T-cell (primary cell): ENCODE results near the gene ULK1. TPM values are rescaled to one million over a fixed set of nuclear protein-coding genes. Genes with fewer than 3 reads are reported as not detected.
A peak's percentile ranks its signal among the peaks of the same experiment; 100 is the strongest.

Source experiments
- ATAC-seq, 4 experiments: fragments of 200-7000 bp in 3 of 4; fragments of 150-1000 bp in 1 of 4; cut with Tn5 transposase; replicated peaks in 1 of 4; 1 replicate in 3 of 4; 2 replicates in 1 of 4; pipeline ENCODE4 v1.10.0; 2021; ENCODE audit warnings: moderate library complexity in 3 of 4, mild to moderate bottlenecking in 2 of 4, moderate number of reproducible peaks in 1 of 4
- CTCF ChIA-PET, 2 donors: fragments of 300-600 bp; sonication (Branson Sonifier 250); formaldehyde crosslinking; loops; one replicate each; lab custom pipeline; 2022; ENCODE audit warnings: antibody characterized with exemption in 2 of 2; lab: Charles Lee
- POLR2A ChIA-PET, 2 donors: fragments of 300-600 bp; sonication (Branson Sonifier 250); formaldehyde crosslinking; loops; one replicate each; lab custom pipeline; 2022; ENCODE audit warnings: antibody characterized with exemption in 2 of 2; lab: Charles Lee
- DNase-seq, 35 experiments: peaks; one replicate each; pipeline versions ENCODE4 v3.0.0 to v3.0.0-alpha.2; 2013 to 2023
- H3K27ac ChIP-seq: one replicate; pipeline ENCODE4 v1.5.1; 2013; ENCODE audit warnings: low read length
- H3K27me3 ChIP-seq, 2 experiments: replicated peaks in 1 of 2; 1 replicate in 1 of 2; 2 replicates in 1 of 2; pipeline versions ENCODE4 v1.6.1 to v1.7.0; 2013; ENCODE audit warnings: low read length in 1 of 2, mixed read lengths in 1 of 2; ENCODE audit not compliant: control insufficient read depth in 2 of 2, insufficient read depth in 2 of 2; ENCODE audit errors: extremely low read depth in 1 of 2
- H3K36me3 ChIP-seq, 2 donors: 1 replicate in 1 of 2; 2 replicates in 1 of 2; pipeline versions ENCODE4 v1.6.1 to v1.7.0; 2013; ENCODE audit warnings: low read length in 1 of 2; ENCODE audit not compliant: control insufficient read depth in 2 of 2, insufficient read depth in 1 of 2; ENCODE audit errors: extremely low read depth in 1 of 2
- H3K4me1 ChIP-seq, 2 experiments: 1 replicate in 1 of 2; 2 replicates in 1 of 2; pipeline versions ENCODE4 v1.6.1 to v1.7.0; 2013; ENCODE audit warnings: low read length in 2 of 2, mixed read lengths in 1 of 2; ENCODE audit not compliant: insufficient read depth in 2 of 2, control insufficient read depth in 1 of 2; ENCODE audit errors: extremely low read depth in 1 of 2
- H3K4me3 ChIP-seq, 2 donors: 1 replicate in 1 of 2; 2 replicates in 1 of 2; pipeline versions ENCODE4 v1.5.1 to v1.7.0; 2013; ENCODE audit warnings: mild to moderate bottlenecking in 2 of 2, low read length in 1 of 2, moderate library complexity in 1 of 2; ENCODE audit not compliant: control insufficient read depth in 1 of 2; ENCODE audit errors: extremely low read depth in 1 of 2
- H3K9me3 ChIP-seq: 2 replicates; pipeline ENCODE4 v1.7.0; 2013
- H3K27ac Mint-ChIP-seq, 2 donors: one replicate each; pipeline ENCODE4 v1.8.0; 2020 to 2021; ENCODE audit warnings: mild to moderate bottlenecking in 2 of 2, mixed read lengths in 2 of 2
- H3K27me3 Mint-ChIP-seq, 2 donors: one replicate each; pipeline ENCODE4 v1.8.0; 2021 to 2022; ENCODE audit warnings: mixed read lengths in 2 of 2
- H3K36me3 Mint-ChIP-seq: one replicate; pipeline ENCODE4 v1.8.0; 2021; ENCODE audit warnings: mixed read lengths
- H3K4me1 Mint-ChIP-seq, 3 donors: one replicate each; pipeline ENCODE4 v1.8.0; 2020 to 2022; ENCODE audit warnings: mixed read lengths in 3 of 3, mild to moderate bottlenecking in 1 of 3
- H3K4me3 Mint-ChIP-seq, 3 donors: one replicate each; pipeline ENCODE4 v1.8.0; 2020 to 2022; ENCODE audit warnings: mild to moderate bottlenecking in 3 of 3, mixed read lengths in 3 of 3, moderate library complexity in 3 of 3
- H3K9me3 Mint-ChIP-seq, 3 donors: one replicate each; pipeline ENCODE4 v1.8.0; 2020 to 2022; ENCODE audit warnings: mixed read lengths in 3 of 3
- WGBS: methylation state at CpG from one replicate; pipeline ENCODE4 v1.1.5; 2013; ENCODE audit warnings: missing lambda C conversion rate; ENCODE audit not compliant: insufficient coverage; 5-methylcytosine and 5-hydroxymethylcytosine counted together
- total RNA-seq, 35 experiments: library from RNA in 6 of 35; stranded (reverse) in 6 of 35; fragments of 120-200 nt in 1 of 35; gene quantifications; one replicate each; pipeline versions ENCODE4 v1.2.1 to v1.2.4 and lab custom pipeline; 2013 to 2026

Gene ULK1
- total RNA-seq, 5 donors from 2014 or later (not counting 1 experiment from before 2014, with no cell fraction given), result 53.3 to 89.6 (median 57.8) TPM

DNA sequence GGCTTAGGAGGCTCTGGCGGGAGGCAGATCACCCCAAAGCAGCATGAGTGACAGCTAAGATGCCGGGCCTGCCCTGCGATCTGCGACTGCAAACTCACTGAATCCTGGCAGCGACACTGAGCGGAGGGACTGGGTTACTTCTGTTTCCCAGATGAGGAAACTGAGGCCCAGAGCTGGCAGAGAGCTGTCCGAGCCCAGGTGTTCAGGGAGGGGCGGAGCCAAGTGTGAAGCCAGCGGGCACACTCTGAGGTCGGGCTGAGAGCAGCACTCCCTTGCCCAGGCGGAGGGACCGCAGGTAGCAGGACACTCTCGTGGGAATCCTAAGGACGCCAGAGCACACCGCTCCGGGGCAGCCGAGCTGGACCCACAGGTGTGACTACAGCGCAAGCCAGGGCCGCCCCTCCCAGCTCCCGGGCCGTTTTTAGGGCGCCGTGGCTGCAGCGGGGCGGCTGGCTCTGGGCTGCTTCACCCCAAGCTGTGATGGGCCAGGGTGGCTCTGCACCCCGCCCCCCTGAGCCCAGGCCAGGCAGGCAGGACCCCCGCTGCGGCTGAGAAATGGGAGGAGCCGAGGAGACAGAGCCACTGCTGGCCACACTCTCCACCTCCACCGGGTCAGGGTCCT lies 38.8 kb upstream of the ULK1 start:
- 70% methylated on average over 29 of the region's 30 CpGs for WGBS
- Mint-ChIP-seq H3K4me1 (peaks cover 2 to 11% (median 6%) of the 10 kb centered on the region in 3 donors), H3K9me3 (no peaks in the 10 kb centered on the region), H3K4me3 (no peak overlapping the region), H3K27me3 (peaks cover 5 to 14% of the 10 kb centered on the region in 2 donors), H3K27ac (no peak overlapping the region), H3K36me3 (no peaks in the 10 kb centered on the region)
- Histone ChIP-seq H3K36me3 (no peaks in the 10 kb centered on the region), H3K4me1 (peaks cover 0 to 4% of the 10 kb centered on the region in 2 experiments), H3K27me3 (peaks cover 0 to 38% of the 10 kb centered on the region in 2 experiments), H3K27ac (no peak overlapping the region), H3K9me3 (no peaks in the 10 kb centered on the region), H3K4me3 (no peak overlapping the region)
- POLR2A ChIA-PET, result no interaction called here
- CTCF ChIA-PET, result no interaction called here
- DNase-seq (no peak), ATAC-seq (no peak)

DNA sequence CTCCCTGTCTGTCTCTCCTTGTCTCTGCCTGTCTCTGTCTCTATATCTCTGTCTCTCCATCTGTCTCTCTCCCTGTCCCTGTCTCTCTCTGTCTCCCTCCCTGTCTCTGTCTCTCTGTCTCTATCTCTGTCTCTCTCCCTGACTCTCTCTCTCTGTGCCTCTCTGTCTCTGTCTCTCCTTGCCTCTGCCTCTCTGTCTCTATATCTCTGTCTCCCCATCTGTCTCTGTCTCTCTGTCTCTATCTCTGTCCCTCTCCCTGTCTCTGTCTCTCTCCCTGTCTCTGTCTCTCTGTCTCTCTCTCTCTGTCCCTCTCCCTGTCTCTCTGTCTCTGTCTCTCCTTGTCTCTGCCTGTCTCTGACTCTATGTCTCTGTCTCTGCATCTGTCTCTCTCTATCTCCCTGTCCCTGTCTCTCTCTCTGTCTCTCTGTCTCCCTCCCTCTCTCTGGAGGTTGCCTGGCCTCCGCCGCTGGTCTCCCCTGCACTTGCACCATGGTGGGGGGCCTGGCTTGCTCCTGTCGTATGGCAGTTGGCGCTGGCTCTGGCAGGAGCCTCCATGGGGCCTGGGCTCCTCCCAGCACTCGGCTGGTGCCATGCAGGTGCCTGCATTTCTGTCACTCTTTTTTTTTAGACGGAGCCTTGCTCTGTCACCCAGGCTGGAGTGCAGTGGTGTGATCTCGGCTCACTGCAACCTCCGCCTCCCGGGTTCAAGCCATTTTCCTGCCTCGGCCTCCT lies 37.9 kb upstream of the ULK1 start:
- no peaks in the 10 kb centered on the region for H3K9me3 ChIP-seq
- 99% methylated on average over 9 of the region's 10 CpGs for WGBS
- H3K27ac Mint-ChIP-seq, result no peak overlapping the region
- peaks cover 6 to 17% (median 12%) of the 10 kb centered on the region in 3 donors for H3K4me1 Mint-ChIP-seq
- ATAC-seq, result no peak
- peaks cover 0 to 39% of the 10 kb centered on the region in 2 experiments for H3K27me3 ChIP-seq
- H3K4me3 ChIP-seq, result no peak overlapping the region
- peaks cover 0 to 13% of the 10 kb centered on the region in 2 experiments for H3K4me1 ChIP-seq
- H3K9me3 Mint-ChIP-seq, result no peaks in the 10 kb centered on the region
- no peaks in the 10 kb centered on the region for H3K36me3 Mint-ChIP-seq
- H3K4me3 Mint-ChIP-seq, result no peak overlapping the region
- H3K27me3 Mint-ChIP-seq, result peaks cover 5 to 14% of the 10 kb centered on the region in 2 donors
- DNase-seq, result no peak
- no peak overlapping the region for H3K27ac ChIP-seq
- POLR2A ChIA-PET, result no interaction called here
- CTCF ChIA-PET, result no interaction called here
- no peaks in the 10 kb centered on the region for H3K36me3 ChIP-seq

DNA sequence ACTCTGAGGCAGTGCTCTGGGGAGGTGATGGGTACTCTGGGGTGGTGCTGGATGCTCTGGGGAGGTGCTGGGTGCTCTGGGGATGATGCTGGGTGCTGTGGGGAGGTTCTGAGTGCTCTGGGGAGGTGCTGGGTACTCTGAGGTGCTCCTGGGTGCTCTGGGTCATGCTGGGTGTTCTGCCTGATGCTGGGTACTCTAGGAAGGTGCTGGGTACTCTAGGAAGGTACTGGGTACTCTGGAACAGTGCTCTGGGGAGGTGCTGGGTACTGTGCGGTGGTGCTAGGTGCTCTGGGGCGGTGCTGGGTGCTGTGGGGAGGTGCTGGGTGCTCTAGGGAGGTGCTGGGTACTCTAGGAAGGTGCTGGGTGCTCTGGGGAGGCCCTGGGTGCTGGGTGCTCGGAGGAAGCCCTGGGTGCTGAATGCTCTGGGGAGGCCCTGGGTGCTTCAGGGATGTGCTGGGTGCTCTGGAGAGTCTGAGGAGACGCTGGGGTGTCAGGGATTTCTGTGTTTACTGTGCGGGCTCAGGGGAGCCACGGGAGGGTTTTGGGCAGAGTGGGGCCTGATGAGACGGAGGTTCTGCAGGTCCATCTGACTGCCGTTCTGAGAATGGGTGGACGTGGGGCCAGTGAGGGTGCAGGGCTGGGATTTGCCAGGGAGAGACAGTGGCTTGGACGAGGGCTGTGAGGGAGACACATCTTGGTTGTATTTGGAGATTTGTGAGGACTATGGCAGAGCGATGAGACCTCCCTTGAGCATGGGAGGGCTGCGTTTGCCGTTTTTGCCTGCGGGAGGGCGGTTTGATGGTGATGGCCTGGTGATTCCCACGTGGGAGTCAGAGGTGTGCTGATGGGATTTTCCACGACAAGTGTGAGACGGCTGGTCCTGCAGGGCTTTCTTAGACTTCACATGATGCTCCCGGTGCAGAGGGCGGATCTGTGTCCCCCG lies 36.2 kb upstream of the ULK1 start:
- no peaks in the 10 kb centered on the region for H3K36me3 Mint-ChIP-seq
- peaks cover 0 to 15% of the 10 kb centered on the region in 2 experiments for H3K4me1 ChIP-seq
- H3K4me3 ChIP-seq, result no peak overlapping the region
- DNase-seq, result no peak
- 84% methylated on average over 21 of the region's 21 CpGs for WGBS
- POLR2A ChIA-PET, result no interaction called here
- H3K27ac Mint-ChIP-seq, result no peak overlapping the region
- CTCF ChIA-PET, result no interaction called here
- no peak overlapping the region for H3K4me3 Mint-ChIP-seq
- H3K36me3 ChIP-seq, result no peaks in the 10 kb centered on the region
- H3K27me3 Mint-ChIP-seq, result peaks cover 5 to 14% of the 10 kb centered on the region in 2 donors
- peaks cover 0 to 38% of the 10 kb centered on the region in 2 experiments for H3K27me3 ChIP-seq
- H3K27ac ChIP-seq, result no peak overlapping the region
- peaks cover 6 to 17% (median 10%) of the 10 kb centered on the region in 3 donors for H3K4me1 Mint-ChIP-seq
- no peaks in the 10 kb centered on the region for H3K9me3 ChIP-seq
- no peak for ATAC-seq
- H3K9me3 Mint-ChIP-seq, result no peaks in the 10 kb centered on the region

DNA sequence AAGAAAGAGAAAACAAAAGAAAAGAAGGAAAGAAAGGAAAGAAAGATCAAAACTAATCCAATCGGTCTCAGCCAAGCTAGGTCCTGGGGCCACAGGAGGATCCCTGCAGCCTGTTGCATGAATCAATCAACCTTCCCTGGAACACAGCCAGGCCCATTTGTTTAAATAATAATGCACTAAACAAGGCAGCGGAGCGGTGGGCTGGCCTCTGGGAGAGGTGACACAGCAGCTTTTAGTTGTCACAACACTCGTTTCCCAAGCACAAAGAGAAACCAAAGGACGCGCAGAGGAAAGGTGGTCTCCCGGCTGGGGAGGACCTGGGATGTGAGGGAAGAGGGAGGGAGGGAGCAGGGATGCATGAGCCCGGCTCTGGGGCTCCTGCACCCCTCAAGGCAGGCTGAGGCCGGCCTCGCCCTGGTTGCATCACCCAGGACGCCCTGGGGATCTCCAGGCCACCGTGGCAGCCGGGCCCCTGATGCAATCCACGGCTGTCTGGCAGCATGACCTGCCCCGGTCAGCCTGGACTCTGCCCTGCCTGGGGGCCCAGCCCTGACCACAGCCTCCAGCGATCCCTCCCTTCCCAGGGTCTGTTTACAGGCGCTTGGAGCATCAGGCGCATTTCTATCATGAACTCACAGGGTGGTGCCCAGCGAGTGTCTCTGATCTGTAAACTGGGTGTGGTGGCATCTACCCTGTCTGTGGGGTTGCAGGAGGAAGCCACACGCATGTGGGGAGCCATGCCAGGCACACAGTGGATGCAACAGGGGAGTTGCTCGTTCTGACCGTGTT lies 33.8 kb upstream of the ULK1 start:
- peaks cover 0 to 29% of the 10 kb centered on the region in 2 experiments for H3K27me3 ChIP-seq
- H3K36me3 Mint-ChIP-seq, result no peaks in the 10 kb centered on the region
- H3K4me1 ChIP-seq, result peaks cover 0 to 15% of the 10 kb centered on the region in 2 experiments
- H3K4me3 ChIP-seq, result no peak overlapping the region
- DNase-seq, result peak in 8 of 35 experiments; percentile 6 to 47 (median 8)
- CTCF ChIA-PET, result no interaction called here
- no peaks in the 10 kb centered on the region for H3K9me3 Mint-ChIP-seq
- H3K36me3 ChIP-seq, result no peaks in the 10 kb centered on the region
- peak; percentile 39 to 78 (median 66) for ATAC-seq
- WGBS, result 66% methylated on average over 9 of the region's 22 CpGs
- H3K27ac ChIP-seq, result peak overlapping the region; percentile 12
- H3K9me3 ChIP-seq, result no peaks in the 10 kb centered on the region
- peak overlapping the region in 1 of 3 donors; percentile 16 for H3K4me3 Mint-ChIP-seq
- H3K27me3 Mint-ChIP-seq, result peaks cover 5 to 12% of the 10 kb centered on the region in 2 donors
- peak overlapping the region in 1 of 2 donors; percentile 79 for H3K27ac Mint-ChIP-seq
- H3K4me1 Mint-ChIP-seq, result peaks cover 6 to 17% (median 10%) of the 10 kb centered on the region in 3 donors
- POLR2A ChIA-PET, result no interaction called here

DNA sequence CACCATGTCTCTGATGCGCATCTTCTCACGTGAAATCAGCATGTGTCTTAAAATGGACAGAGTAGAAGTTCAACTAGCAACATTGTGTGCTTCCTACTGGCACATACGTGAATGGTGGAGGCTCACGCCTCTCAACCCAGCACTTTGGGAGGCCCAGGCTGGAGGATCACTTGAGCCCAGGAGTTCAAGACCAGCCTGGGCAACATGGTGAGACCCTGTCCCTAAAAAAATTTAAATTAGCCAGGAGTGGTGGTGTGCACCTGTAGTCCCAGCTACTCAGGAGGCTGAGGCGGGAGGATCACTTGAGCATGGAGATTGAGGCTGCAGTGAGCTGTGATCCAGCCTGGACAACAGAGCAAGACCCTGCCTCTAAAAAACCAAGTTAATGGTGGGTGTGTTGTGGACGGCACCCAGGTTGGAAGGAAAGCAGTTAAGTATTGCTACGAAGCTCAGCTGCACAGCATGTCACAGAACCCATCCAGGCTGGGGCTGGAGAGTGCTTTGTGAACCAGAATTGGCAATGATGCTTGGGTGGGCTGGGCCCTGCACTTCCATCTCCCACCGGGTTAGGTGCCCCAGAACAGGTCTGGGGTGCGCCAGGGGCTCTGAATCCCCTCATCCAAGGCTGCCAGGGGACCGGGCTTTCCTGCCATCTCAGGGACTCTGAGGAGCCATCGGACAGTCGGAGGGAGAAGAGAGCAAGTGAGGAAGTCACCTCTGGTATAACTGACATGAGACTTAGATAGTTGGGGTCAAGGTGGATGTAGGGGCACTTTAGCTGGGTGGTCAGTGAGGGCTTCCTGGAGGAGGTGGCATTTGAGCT lies 33.0 kb upstream of the ULK1 start:
- POLR2A ChIA-PET, result no interaction called here
- Histone ChIP-seq H3K36me3 (no peaks in the 10 kb centered on the region), H3K27me3 (peaks cover 0 to 29% of the 10 kb centered on the region in 2 experiments), H3K4me1 (peaks cover 0 to 15% of the 10 kb centered on the region in 2 experiments), H3K27ac (no peak overlapping the region), H3K9me3 (no peaks in the 10 kb centered on the region), H3K4me3 (no peak overlapping the region)
- Mint-ChIP-seq H3K27me3 (peaks cover 0 to 7% of the 10 kb centered on the region in 2 donors), H3K4me1 (peaks cover 6 to 12% (median 10%) of the 10 kb centered on the region in 3 donors), H3K27ac (peak overlapping the region in 1 of 2 donors; percentile 79), H3K9me3 (no peaks in the 10 kb centered on the region), H3K4me3 (peak overlapping the region in 1 of 3 donors; percentile 16), H3K36me3 (no peaks in the 10 kb centered on the region)
- DNase-seq (no peak), ATAC-seq (no peak)
- CTCF ChIA-PET, result no interaction called here
- 91% methylated on average over 10 of the region's 12 CpGs for WGBS
